Activated naive CD8-positive, alpha-beta T cell treated with anti-CD3 and anti-CD28 coated beads, Interleukin-2, amount 50 U/mL, for 16 hours (primary cell): ENCODE measurements around the gene SEMA4D.

Experiments
- DNase-seq: peaks from one replicate; pipeline ENCODE4 v3.0.0-alpha.2; 2020; ENCODE audit warnings: low read depth, low spot score

SEMA4D gene

GRCh38 chr9:89497978-89498851 is at the start of gene SEMA4D:
Gene SEMA4D (minus strand): TSS chr9:89498113. CDS start chr9:89405456, 92,657 bp downstream.
- no peak for DNase-seq

GRCh38 chr9:89547000-89547399 is 49.1 kb upstream of the SEMA4D start:
- no peak for DNase-seq

GRCh38 chr9:89544279-89544661 is 46.4 kb upstream of the SEMA4D start:
- DNase-seq: no peak

- no peak for DNase-seq
Measured at GRCh38 chr9:89543621-89544278, 45.8 kb upstream of the SEMA4D start.

- no peak for DNase-seq
Measured at GRCh38 chr9:89543111-89543510, 45.2 kb upstream of the SEMA4D start.

GRCh38 chr9:89542401-89543021 is 44.6 kb upstream of the SEMA4D start:
- no peak for DNase-seq

GRCh38 chr9:89541798-89542197 is 43.9 kb upstream of the SEMA4D start:
- DNase-seq: no peak

- DNase-seq: no peak
Measured at GRCh38 chr9:89539374-89539773, 41.5 kb upstream of the SEMA4D start.

- DNase-seq: no peak
Measured at GRCh38 chr9:89538871-89539270, 41.0 kb upstream of the SEMA4D start.

GRCh38 chr9:89537166-89537565 is 39.3 kb upstream of the SEMA4D start:
- DNase-seq: no peak

GRCh38 chr9:89536600-89536999 is 38.7 kb upstream of the SEMA4D start:
- DNase-seq: no peak

GRCh38 chr9:89536145-89536574 is 38.2 kb upstream of the SEMA4D start:
- no peak for DNase-seq

GRCh38 chr9:89535461-89535860 is 37.5 kb upstream of the SEMA4D start:
- no peak for DNase-seq

- DNase-seq: no peak
Measured at GRCh38 chr9:89534515-89535287, 36.8 kb upstream of the SEMA4D start.

- DNase-seq: no peak
Measured at GRCh38 chr9:89533411-89534095, 35.6 kb upstream of the SEMA4D start.

- DNase-seq: no peak
Measured at GRCh38 chr9:89532944-89533343, 35.0 kb upstream of the SEMA4D start.

GRCh38 chr9:89532478-89532877 is 34.6 kb upstream of the SEMA4D start:
- no peak for DNase-seq

- no peak for DNase-seq
Measured at GRCh38 chr9:89531766-89532165, 33.9 kb upstream of the SEMA4D start.

GRCh38 chr9:89530726-89531125 is 32.8 kb upstream of the SEMA4D start:
- DNase-seq: no peak

GRCh38 chr9:89529243-89530035 is 31.5 kb upstream of the SEMA4D start:
- no peak for DNase-seq
